GM13976 (cell line): Measurements from ENCODE around the gene DEDD.

ENCODE experiments used
- DNase-seq: peaks from one replicate; pipeline ENCODE4 v3.0.0; 2012; ENCODE audit warnings: low spot score
- CTCF ChIP-seq: IDR thresholded peaks from 2 replicates; pipeline ENCODE4 v1.5.1; 2012; ENCODE audit warnings: borderline replicate concordance, mild to moderate bottlenecking; ENCODE audit not compliant: insufficient read depth; ENCODE audit errors: extremely low read depth, missing control alignments, control extremely low read depth
- in situ Hi-C: fragments of 300-500 bp; cut with MboI; formaldehyde crosslinking; loops from one replicate; pipeline ENCODE4 v1.12.0; 2022; ENCODE audit warnings: low sequenced_read_pairs, mixed read lengths, inconsistent platforms; ENCODE audit not compliant: unreplicated experiment

DEDD gene

GRCh38 chr1:161132410-161133219, at the start of gene DEDD:
TSS of gene DEDD (minus strand) at chr1:161132667. CDS start at chr1:161124462, 8,205 bp downstream.
- no peak for TF ChIP-seq CTCF
- in situ Hi-C loops, result no loop called here
- DNase-seq, result peak; percentile 94

GRCh38 chr1:161182214-161182613, 49.7 kb upstream of the DEDD start:
- peak; percentile 43 for DNase-seq
- in situ Hi-C loops, result no loop called here
- TF ChIP-seq CTCF, result no peak

- no peak for TF ChIP-seq CTCF
- in situ Hi-C loops, result no loop called here
- DNase-seq, result no peak
Measured at GRCh38 chr1:161180639-161181038, 48.2 kb upstream of the DEDD start.

GRCh38 chr1:161179698-161180097, 47.2 kb upstream of the DEDD start:
- DNase-seq, result no peak
- TF ChIP-seq CTCF, result no peak
- in situ Hi-C loops, result no loop called here

GRCh38 chr1:161177936-161178244, 45.4 kb upstream of the DEDD start:
- in situ Hi-C loops, result no loop called here
- no peak for DNase-seq
- no peak for TF ChIP-seq CTCF

GRCh38 chr1:161177112-161177935, 44.9 kb upstream of the DEDD start, which contains the start of gene B4GALT3:
TSS of gene B4GALT3 (minus strand) at chr1:161177507. CDS start at chr1:161176060, 1,447 bp downstream.
- in situ Hi-C loops, result no loop called here
- DNase-seq, result peak; percentile 98
- no peak for TF ChIP-seq CTCF
